GM23248 (cell line): ENCODE measurements around the gene SLAMF1.

Experiments
- EZH2 ChIP-seq: fragments of 200-600 bp; sonication (generic); IDR thresholded peaks from 2 replicates; pipeline ENCODE4 v1.6.1; 2018; ENCODE audit warnings: antibody characterized with exemption, mild to moderate bottlenecking; ENCODE audit not compliant: insufficient read depth, poor library complexity, severe bottlenecking
- EZH2phosphoT487 ChIP-seq: fragments of 200-600 bp; sonication (generic); IDR thresholded peaks from 2 replicates; pipeline ENCODE4 v1.6.1; 2018; ENCODE audit warnings: antibody characterized with exemption, moderate library complexity, mild to moderate bottlenecking, low read depth; ENCODE audit not compliant: insufficient read depth

GRCh38 chr1:160640359-160641123 is 6.3 kb downstream of the SLAMF1 start:
- no peak for TF ChIP-seq EZH2phosphoT487
- TF ChIP-seq EZH2 = no peak
